DMS79 treated with DMSO at 0.1 percent for 48 hours (cell line): ENCODE measurements around the gene ACBD6.

ENCODE experiments used
- DNase-seq: peaks from one replicate; lab custom pipeline; 2025; lab: John Stamatoyannopoulos, UW

Gene ACBD6

GRCh38 chr1:180295999-180296398, 206.4 kb downstream of the ACBD6 start:
- no peak for DNase-seq

- DNase-seq = no peak
Measured at GRCh38 chr1:180294711-180295110, 207.7 kb downstream of the ACBD6 start.

DNA sequence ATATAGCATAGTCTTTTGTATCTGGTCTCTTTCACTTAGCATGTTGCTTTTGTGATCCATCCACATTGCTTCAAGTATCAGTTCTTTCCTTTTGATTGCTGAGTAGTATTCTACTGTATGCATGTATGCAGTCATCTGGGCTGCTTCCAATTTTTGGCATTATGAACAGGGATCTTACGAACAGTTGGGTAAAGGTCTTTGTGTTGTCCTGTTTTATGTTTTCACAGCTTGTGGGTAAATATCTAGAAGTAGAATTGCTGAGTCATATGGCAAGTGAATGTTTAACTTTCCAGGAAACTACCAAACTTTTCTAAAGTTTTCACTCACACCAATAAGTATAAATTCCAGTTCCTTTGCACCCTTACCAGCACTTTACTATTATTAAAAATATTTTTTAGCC, 211.4 kb downstream of the ACBD6 start:
- DNase-seq = no peak

GRCh38 chr1:180290265-180291001, 211.9 kb downstream of the ACBD6 start:
- no peak for DNase-seq

- no peak for DNase-seq
Measured at GRCh38 chr1:180288940-180289339, 213.4 kb downstream of the ACBD6 start.

GRCh38 chr1:180287988-180288705, 214.2 kb downstream of the ACBD6 start:
- DNase-seq = no peak

GRCh38 chr1:180286417-180286816, 216.0 kb downstream of the ACBD6 start:
- no peak for DNase-seq

DNA sequence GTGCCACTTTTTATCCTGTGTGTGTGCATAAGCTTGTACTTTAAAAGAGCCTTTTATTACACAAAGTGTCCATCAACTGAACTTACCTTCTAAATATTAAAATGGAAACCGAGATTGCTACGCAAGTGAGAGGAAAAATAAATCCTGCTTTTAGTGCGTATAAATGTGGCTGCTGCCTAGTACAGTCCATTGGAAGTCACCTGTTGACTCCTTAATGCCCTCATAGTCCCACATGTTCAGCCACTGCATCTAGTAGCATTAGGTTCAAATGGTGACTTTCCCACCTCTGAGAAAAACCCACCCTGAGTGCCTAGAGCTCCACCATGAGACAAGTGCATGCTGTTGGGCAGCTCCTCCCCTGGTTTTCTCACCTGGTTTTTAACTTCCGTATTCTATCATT, 219.3 kb downstream of the ACBD6 start:
- no peak for DNase-seq

GRCh38 chr1:180282401-180283044, 219.9 kb downstream of the ACBD6 start:
- DNase-seq = no peak

- DNase-seq = no peak
Measured at GRCh38 chr1:180281490-180281889, 220.9 kb downstream of the ACBD6 start.

- no peak for DNase-seq
Measured at GRCh38 chr1:180280617-180281016, 221.8 kb downstream of the ACBD6 start.

- DNase-seq = no peak
Measured at GRCh38 chr1:180279651-180280050, 222.7 kb downstream of the ACBD6 start.

GRCh38 chr1:180278596-180279395, 223.6 kb downstream of the ACBD6 start:
- no peak for DNase-seq

DNA sequence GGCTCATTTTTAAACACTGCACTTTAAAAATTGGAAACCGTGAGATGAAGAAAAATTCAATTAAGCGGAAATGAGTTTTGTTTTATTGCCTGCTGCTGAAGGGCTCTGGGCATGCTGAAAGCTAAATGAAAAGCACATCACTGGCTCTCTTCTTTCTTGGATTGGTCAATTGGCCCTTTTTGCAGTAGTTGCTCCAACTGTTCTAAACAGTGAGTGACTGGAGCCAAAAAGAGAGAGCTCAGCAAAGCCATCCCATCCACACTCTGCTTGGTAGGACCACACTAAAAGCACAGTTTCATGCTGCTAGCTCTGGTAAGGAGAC, 224.2 kb downstream of the ACBD6 start:
- peak; percentile 72 for DNase-seq

- DNase-seq = no peak
Measured at GRCh38 chr1:180277476-180278193, 224.7 kb downstream of the ACBD6 start.

- DNase-seq = no peak
Measured at GRCh38 chr1:180275726-180276125, 226.7 kb downstream of the ACBD6 start.

- no peak for DNase-seq
Measured at GRCh38 chr1:180274221-180274620, 228.2 kb downstream of the ACBD6 start.

- no peak for DNase-seq
Measured at GRCh38 chr1:180273066-180273465, 229.3 kb downstream of the ACBD6 start.

- DNase-seq = no peak
Measured at GRCh38 chr1:180272395-180272794, 230.0 kb downstream of the ACBD6 start.

- no peak for DNase-seq
Measured at GRCh38 chr1:180271272-180272255, 230.8 kb downstream of the ACBD6 start.
